AG08395 (cell line): ENCODE data around the gene CAMK2A.
A peak's percentile ranks its signal among the peaks of the same experiment; 100 is the strongest.

Experiments
- DNase-seq: peaks from one replicate; pipeline ENCODE4 v3.0.0; 2012; ENCODE audit warnings: mixed read lengths, low spot score

Gene CAMK2A

DNA sequence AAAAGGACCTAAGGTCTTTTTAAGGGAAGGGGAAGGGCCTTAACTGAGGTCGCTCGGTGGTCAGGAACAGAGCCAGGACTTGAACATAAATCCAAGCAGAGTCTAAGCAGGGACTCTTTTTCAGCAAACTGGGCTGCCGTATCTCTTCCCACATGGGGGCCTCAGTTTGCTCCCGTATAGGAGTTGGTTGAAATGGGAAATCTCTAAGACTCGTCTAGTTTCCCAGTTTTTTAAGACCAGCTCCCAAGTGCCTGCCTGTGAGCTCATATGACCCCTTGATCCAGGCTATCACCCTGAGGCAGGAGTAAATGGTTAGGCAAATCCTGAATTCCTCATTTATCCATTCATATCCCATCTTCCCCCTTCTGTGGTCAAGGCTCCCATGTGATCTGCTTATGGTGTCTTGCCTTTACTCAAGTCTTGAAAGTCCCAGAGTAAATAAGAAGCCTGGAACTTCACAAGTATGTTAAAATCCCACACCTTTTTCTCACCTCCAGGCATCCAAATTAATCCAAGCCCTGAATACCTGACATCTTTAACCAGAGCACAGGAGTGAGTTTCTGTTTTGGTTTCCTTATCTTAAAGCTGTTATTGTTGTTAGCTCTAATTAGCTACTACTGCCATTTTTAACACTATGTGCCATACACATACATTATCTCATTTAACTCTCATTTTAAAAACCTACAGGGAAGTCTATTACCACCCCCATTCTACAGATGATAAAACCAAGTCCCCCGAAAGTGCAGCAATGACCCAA, 10.2 kb upstream of the CAMK2A start:
- DNase-seq = no peak

DNA sequence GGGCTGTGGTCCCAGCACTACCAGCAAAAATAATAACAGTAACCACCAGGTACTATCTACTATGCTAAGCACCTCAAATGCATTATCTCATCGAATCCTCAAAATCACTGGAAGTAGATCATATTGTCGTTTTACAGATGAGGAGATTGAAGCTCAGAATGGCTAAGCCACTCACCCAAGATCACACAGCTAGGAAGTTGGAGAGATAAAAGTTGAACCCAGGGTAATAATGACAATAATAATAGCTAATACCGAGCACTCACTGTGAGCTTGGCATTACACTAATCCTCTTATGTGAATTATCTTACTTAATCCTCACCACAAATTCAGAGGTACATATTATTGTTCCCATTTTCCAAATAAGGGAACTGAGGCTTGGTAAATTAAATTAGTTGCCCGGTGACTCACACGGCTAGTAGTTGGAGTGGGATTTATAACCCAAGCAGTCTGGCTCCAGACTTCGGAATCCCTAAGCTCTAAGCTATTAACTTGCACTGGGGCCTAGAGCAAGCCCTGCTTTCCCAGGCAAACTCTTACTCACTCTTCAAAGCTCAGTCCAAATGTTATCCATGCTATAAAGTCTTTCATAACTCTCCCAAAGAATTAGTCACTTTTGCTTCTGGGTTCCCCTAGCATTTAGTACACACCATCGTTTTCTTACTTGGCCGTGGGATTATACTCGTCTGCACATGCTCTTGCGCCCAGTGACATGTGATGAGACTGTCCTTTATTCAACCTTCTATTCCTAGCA, 9.3 kb upstream of the CAMK2A start:
- peak; percentile 95 for DNase-seq

DNA sequence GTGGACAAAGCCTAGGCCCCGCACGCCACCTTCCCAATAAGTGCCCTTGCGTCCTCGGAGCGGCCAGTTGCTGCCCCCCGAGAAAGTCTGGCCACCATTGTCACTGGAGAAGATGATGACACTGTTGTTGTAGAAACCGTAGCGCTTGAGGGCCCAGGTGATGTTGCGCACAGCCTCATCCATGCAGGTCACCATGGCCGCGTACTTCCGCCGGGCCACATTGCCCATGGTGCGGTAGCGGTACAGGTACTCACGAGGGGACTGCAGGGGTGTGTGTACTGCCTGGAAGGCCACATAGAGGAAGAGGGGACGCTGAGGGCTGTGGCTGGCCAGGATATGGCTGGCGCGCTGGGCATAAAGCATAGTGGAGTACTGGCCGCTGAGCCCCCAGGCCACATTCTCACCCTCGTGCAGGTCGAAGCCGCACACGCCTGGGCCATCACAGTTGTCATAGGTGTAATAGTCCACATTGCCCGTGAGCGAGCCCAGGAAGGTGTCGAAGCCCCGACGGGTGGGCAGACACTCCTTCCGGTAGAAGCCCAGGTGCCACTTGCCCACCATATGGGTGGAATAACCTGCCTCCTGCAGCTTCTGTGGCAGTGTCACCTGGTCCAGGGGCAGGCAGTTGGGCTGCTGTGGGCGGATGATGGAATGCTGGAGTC, 8.5 kb upstream of the CAMK2A start:
- no peak for DNase-seq

DNA sequence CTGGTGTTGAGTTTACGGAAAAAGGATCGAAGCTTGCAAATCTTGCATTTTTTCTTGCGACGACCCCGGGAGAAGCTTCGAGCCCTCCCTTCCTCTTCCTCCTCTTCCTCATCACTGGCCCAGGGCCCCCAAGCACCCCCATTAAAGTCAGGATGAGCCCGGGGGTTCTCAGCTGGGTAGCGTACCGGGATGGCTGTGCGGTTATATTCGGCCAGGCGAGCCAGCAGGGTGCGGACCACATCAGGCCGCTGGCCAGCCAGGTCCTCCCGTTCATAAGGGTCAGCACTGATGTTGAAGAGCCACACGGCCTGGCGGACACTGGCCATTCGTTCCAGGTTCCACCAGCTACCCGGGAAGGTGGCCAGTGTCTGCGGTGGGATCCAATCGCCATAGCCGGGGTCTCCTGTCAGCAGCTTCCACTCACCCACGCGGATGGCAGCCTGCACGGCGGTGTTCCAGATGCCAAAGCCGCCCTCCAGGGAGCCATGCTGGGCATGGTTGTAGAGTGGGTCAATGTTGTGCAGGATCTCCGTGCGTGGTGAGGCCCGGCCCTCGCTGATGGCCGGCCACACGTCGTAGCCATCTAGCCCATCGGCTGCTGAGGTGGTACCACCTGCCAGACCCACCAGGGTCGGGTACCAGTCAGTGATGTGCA, 7.8 kb upstream of the CAMK2A start:
- no peak for DNase-seq

DNA sequence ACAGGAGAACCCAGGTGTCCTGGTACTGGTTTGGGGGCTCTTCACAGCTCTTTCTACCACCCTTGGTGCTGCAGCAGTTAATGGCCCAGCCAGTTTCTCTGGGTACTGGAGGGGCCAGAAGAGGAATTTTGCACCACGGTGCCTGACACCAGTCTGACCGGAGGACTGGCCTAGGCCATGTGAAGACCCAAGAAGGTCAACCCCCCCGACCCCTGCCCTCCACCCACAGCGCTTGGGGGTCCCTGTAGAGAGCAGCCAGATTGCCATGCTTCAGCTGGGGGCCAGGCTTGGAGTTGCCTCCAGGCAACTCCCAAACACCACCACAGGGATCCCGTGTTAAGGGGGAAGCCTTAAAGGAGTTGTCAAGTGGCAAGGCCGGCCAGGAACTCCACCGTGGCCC, 6.9 kb upstream of the CAMK2A start:
- DNase-seq = no peak

DNA sequence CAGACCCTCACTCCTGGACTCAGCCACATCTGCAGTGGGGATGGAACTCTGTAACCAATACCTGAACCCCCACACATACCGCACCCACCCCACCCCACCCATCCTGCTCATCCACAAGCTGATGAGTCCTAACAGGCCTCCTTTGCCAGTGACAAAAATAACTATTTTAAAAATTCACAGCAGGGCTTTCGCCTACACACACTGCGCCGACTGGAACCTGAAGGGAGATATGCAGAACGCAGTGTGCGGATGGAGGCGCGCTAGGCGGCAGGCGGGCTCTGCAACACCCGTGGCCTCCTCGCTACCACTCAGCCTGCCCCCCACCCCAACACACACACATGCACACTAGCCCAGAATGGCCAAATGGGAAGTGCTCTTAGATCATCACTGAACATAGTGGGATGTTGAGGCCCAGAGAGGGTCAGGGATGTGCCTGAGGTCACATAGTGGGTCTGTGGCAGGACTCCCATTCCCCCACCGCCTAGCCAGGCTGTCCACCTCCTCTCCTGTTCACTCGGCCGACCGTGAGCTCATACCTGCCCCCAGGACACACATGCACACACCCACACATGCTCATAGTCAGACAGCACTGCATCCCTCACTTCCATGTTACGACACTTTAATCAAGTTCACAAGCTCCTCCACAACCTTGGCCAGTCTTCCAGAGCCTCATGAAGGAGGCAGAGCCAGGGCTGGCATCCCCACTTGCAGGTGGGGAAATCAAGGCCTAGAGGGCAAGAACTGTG, 6.3 kb upstream of the CAMK2A start:
- no peak for DNase-seq

DNA sequence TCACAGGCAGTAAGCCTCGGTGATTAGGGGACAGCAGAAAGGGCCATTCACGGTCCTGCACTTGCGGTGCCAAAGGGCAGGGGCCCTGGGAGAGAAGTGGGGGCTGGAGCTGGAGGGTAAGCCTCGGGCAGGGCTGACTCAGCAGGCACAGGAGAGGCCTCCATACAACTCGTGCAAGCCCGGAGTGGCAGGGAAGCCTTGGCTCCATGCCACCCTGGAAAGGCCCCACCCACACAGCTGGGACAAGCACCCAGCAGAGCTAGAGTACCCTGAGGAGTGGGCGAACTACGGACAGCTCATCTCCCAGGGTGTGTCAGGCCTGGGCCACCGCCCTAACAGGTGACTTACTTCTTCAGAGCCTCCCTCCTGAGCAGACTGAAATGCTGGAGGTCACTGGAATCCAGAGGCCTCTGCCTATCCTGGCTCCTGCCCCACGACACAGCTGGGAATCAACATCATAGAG, 5.6 kb upstream of the CAMK2A start:
- peak; percentile 55 for DNase-seq

DNA sequence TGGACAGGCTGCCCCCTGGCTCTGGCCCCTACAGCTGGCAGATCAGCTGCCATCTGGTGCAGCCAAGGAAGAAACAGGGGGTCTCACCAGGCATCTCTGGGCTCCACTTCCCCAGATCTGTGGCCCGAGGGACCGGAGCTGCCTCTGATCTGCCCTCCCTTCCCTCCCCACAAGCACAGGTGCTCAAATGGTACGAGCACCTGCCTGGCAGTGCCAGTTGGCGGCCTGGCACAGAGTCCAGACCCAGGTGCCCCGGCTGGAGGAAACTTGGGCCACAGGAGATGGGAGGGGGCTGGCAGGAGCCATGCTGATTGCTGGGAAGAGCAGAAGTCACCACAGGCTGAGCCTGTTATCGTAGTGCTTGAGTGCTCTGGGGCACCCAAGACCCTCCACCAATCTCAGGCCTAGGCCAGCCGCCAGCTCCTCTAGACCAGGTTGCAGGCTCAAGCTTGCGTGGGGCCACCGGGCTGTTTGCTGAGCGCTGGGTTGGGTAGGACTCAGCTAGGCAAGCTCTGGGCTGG, 5.0 kb upstream of the CAMK2A start:
- DNase-seq = no peak

DNA sequence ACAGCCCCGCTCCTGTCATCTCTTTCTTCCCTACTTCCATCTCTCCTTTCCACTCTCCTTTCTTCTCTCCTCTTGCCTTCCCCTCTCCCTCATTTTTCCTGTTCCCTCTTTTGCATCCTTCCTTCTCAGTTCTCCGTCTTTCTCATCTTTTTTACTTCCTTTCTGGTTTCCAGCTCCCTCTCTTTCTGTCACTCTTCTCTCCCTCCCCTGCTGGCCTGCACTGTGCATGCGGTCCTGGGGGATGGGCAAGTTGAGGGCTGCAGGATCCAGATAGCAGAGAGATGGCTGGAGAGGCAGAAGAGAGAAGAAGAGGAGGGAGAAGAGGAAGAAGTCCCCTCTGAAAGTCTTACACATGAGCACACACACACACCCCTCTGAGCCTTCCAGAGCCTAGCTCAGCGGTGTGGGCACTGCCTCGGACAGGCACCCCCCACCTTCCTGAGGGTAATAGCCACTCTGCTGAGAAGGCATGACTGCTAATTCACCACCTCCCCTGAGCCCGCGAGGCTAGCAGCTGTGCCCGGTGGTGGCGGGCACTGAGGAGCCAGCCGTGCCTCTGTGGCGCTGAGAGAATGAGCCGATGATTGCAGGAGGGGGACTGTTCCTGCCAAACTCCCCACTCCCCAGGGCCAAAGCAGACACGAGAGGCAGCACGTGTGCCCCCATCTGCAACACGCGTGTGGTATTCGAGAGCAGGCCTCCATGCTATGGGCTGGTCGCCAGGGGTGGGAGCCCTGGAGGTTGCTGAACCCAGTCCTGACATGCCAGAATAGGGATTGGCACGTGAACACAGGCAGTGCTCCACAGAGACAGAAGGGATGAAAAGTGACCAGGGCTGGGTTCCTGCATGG, 3.7 kb upstream of the CAMK2A start:
- no peak for DNase-seq

DNA sequence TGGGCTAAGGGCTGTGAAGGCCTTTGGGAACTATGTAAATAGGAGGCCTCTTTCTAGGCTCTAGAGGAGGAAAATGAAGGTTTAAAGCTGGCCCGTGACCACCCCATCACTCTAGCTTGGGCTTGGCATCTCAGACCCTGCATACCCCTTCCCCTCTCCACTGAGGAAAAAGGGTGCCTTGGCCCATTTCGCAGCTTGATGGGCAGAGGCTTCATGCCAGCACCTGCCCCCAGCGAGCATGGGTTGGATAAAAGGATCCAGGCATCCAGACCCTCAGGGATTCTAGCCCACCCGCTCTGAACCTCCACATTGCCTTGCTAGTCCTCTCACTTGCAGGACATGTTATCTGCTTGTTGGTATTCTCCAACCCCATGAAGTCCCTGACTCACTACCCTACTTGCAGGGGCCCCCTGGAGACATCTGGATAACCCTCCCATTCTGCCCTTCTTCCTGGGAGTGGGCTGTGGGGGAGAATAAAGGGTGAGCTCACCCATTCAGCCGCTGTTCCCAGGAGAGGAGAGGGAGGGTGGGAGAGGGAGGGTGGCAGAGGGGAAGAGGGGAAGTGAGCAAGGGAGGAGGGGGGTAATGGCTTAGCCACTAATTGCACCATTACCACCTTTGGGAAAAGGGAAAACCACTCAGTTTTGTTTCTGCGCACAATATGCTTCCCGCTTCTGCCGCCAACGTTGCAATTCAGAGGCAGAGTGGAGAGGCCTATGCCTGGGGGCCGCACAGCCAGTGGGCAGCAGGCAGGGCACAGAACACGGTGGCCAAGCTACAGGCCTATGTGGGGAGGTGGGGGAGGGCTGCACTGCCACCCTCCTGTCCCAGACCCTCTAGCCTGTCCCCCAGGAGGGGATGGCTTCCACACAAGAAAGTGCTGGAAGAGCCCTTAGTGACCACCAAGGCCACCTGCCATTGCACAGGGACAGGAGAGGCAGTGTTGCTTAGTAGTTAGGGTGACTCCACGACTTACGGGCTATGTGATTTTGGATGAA, 2.1 kb upstream of the CAMK2A start:
- no peak for DNase-seq

DNA sequence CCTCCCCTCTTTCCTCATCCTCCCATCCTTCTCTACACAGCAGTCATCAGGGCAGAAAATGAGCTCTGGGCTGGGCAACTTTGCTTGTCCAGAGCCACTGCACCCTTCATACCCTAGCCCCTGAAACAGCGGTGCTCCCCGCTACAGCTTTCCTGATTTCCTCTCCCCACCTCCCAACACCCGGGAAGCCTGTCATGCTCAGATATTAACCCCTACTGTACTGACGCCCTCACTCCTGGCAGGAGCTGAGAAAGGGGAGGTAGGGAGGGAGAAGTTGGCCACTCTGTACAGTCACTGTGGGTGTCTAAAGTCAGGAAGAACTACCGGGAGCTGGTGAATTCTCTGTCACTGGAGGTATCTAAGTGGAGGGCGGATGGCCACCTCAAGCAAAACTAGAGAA, 782 bp downstream of the CAMK2A start:
- DNase-seq = no peak

DNA sequence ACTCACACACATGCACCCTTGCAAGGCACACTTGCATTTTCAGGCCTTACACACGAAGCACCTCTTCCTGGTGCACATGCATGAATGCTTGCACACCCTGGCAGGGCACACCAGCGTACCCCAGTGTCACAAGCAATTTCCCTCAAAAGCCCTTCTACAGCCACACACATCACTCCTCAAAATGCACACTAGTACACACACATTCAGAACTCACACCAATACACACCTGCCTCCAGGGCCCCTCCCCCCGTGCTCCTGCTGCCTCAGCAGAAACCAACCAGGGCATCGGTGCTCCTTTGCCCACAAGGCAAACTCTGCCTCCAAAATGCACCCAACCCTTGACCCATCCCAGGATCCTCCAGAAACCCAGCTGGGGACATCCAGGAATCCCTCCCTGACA, 1.2 kb downstream of the CAMK2A start:
- no peak for DNase-seq

DNA sequence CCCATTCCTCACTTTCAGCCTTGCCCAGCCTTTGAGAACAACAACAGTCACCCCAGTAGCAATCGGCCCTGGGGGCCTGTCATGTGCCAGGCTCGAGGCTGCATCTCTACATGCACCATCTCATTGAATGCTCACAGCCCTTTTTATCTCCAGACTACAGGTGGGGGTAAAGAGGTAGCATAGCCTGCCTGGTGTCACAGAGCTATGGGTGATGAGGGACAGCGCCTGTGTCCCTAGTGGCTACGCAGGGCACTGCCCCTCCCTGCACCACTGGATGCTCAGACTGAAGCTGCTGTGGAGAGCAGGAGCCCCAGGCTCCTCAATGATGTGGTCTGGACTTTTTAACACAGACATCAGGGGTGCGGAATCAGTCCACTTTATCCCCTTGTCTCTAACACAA, 2.8 kb downstream of the CAMK2A start:
- DNase-seq = no peak

DNA sequence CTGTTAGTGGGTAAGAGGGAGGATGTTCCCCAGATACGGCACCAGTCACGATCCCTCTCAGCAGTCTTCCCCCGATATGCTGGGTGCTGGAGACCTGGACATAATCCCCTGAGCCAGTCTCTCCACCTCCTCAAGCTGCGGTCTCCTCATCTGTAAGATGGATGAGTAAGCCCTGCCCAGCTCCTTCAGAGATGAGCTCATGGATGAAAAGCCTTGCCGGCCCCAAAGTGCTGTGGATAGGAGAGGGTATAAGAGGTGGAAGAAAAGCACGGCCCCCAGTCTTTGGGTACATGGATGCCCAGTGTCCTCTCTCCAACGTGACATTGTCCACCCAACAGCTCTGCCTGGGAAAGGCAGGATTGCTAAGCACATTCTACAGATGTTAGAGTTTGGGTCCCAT, 4.5 kb downstream of the CAMK2A start:
- no peak for DNase-seq

DNA sequence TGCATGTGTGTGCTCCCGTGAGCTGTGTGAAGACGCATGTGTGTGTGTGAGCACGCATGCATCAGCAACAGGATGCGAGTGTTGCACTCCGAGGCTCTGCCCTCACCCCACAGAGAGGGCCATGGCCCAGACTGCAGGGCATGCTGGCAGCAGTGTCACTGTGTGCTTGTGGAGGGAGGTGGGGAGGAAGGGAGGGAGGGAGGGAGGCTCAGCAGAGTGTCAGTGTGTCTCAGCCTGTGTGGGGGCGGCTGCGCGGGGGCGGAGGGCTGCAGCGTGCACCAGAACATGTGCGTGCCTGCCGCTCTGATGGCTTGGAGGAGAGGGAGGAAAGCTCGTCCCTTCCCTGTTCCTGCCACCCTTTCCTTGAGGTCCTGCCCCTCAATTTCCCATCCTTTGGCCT, 5.3 kb downstream of the CAMK2A start:
- DNase-seq = no peak

DNA sequence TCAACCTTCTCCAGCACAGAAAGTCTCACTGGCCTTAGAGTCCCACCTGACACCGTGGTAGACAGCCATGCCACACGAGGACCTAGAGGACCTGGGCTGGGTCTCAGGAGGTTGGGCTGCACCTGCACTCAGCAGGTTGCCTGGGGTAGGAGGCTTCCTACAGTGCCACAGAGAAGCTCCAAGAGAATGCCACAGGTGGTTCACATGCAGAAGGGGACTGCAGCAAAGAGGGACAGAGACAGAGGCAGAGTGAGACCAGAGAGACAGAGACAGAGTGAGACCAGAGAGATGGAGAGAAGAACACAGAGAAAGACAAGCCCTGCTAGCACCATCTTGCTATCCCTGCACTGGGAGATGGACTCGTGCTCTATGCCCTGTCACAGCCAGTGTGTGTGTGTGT, 5.7 kb downstream of the CAMK2A start:
- DNase-seq = no peak

DNA sequence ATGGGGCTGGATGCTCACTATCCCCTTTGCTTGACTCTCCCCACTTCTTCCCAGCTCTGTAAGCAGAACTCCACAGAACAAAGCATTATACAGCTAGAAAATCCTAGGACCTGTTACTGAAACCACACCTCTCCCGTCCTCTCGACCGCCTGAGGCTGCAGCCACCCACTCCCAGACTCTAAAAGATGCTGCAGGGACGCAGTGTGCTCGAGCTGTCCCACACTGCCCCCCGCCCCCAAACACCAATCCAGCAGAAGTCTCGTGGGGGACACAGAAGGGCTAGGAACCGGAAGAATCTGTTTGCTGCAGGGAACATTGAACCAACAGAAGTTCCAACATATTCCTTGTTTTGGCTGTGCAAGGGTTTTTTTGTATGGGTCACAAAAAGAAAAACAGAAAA, 7.6 kb downstream of the CAMK2A start:
- no peak for DNase-seq

DNA sequence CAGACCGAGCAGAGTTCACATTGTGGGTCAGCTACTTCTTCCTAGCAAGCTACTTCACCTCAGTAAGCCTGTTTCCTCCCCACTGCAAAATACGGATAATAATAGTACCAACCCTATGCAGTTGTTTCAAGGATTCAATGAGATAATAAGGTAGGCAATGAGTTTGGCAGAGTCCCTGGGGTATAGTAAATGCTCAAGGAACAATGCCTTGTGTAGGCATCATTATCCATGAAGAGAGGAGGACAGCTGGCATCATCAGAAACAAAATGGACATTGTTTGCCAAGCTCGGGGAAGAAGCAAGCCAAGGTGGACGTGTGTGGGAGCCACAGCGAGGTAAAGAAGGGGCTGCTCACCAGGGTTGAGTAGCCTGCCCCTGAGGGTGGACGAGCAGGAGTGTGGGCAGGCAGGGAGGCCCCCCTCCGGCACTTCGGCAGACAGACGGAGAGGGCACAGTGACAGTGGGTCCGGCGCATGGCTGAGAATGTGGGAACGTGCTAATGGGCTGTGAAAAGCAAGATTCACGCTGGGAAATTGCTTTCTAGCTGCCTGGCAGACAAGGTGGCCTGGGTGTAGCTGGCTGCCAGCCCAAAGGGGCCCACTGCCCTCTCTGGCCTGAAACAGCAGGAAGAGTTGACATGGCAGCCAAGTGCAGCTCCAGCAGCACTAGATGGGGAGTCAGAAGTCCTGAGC, 10.1 kb downstream of the CAMK2A start:
- DNase-seq = no peak

DNA sequence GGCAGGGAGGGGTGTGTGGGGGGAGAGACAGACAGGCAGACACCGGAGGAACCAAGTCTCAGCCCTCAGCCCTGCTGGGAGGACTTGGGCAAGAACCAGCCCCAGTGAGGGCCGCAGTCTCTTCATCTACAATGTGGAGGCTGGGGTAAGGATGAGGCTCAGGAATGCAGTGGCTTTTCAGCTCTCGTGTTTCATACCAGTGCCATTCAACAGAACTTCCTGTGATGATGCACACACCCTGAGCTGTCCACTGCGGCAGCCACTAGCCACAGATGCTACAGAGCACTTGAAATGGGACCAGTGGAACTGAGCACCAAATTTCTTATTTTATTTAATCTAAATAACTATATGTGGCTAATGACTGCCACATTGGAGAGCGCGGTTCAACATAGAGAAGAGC, 10.7 kb downstream of the CAMK2A start:
- peak; percentile 95 for DNase-seq
